GM19467 (cell line): Measurements from ENCODE around the gene UBE2E2.
"Not testable (repeated sequence)": the region's sequence is repeated elsewhere in the genome, so short reads cannot be mapped to it uniquely, and the experiment has no call there.

Experiments used
- ATAC-seq: cut with Tn5 transposase; IDR thresholded peaks from one replicate; pipeline ENCODE4 v1.9.1; 2021; ENCODE audit warnings: mild to moderate bottlenecking, moderate library complexity; ENCODE audit not compliant: unreplicated experiment

Gene UBE2E2

DNA sequence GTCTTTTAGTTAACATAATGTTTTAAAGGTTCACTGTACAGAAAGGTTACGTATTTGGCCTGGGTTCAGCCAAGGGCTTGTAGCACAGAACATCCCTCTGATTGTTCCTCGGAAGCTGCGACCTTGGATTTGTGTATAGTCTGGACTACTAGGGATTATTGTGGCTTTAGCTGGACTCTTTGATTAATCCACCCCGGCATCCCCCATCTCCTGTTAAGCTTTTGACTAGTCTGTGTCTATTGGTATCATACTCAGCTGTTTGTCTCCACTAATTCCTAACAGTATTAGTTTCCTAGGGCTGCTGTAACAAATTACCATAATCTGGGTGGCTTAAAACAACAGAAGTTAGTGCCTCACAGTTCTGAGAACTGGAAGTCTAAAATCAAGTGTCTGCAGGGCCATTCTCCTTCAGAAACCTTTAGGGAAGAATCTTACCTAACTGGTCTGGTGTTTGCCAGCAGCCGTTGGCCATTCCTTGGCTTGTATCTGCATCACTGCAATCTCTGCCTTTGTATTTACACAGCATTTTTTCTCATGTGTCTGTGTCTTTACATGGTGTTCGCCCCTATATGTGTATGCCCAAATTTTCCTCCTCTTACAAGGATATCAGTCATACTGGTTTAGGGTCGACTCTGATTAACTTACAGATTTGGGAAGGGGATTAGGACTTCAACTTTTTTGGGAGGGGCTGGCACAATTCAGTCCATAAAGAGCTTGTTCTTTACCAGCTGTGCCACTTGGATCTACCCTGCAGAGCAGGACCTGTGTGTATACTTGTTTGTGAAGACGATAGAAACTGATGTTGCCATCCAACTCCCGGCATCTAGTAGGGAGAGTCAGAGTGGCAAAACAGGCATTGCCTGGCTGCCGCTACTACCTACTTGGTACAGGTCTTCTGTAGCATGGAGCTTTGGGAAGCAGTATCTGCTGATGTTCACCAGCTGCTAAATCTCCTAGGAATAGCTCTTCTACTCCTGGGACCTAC, 117.8 kb downstream of the UBE2E2 start:
- no peak for ATAC-seq

DNA sequence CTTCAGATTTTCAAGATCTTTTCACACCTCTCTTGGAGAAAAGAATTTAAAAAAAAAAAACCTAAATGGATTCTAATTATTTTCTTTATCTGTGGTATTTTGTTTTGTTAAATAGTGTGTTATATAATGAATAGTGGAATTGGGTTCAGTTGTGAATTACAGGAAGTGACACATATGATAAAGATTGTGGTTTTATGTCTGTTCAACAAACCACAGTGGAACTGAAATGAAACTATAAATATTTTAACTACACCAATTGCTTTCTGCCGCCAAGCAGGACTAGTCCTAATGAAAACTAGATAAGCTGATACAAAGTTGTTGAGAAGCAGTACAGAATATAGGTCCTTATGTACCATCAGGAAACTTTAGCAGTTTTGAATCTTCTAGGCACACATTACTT, 121.6 kb downstream of the UBE2E2 start:
- no peak for ATAC-seq

DNA sequence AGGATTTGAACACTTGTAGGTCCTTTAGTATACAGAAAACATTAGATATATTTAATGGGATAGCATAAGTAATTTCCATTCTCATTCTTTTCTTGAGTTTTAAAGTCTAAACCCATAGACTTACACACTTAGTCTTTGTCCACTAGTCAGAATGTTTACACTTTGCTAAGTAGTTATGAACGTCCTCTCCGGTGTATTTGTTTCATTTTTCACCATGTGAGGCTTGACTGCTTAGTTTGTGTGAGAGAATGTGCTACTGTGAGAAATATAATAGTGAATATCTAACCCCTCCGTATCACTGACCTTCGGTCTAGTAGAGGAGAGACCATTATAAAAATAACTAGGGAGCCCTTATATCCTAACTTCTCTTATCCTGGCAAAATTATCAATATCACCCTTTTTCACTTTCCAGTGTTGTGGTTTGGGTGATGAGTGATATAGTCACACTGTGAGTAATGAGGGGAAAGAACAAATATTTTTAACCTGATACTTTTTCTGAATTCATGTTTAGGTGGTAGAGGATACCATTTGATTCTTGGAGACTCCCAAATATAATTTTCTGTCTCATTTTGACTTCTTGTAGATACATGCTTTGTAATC, 122.4 kb downstream of the UBE2E2 start:
- no peak for ATAC-seq

DNA sequence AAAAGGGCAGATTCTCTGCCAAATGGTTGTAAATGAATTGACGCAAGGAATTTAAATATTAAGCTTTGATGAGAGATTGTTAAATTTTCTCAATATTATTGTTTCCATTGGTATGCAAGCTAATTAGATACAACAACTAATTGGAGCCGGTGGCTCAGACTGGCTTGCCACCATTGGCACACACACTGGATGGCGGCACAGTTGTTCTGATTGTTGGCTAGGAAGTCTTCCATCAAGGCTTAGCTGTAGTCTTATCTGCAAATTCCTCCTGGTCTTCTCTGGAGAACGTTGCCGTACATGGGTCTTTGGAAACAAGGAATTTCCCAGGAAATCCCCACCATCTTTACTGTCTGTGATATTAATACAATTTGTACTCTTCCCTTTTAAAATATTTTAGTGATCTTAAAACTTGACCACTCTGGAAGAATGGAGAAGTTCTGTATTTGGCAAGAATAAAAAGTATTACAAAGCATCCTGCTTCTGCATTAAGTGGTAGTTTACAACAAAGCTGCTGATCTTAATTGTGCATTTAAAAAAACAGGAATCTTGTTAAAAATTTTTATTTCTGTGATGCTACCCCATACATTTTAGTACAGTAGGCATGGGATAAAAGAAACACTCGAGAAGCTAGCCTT, 126.5 kb downstream of the UBE2E2 start:
- ATAC-seq, result no peak

DNA sequence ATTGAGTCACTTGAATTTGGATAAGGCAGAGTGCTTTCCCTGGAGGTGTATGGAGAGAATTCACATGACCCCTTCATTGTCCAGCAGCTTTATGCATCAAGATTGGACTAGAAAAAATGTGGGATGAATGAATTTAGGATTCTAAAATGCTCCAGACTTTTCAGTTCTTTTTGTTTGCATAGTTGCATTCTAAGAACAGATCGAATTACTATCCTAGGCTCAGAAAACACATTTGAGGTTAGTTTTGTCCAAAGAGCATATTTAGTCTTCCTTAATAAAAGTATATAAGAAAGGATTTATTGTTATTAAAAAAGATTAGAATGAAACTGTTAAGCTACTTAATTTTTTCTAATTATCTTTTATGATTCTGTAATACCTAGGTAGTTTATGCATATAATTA, 127.4 kb downstream of the UBE2E2 start:
- ATAC-seq, result no peak

DNA sequence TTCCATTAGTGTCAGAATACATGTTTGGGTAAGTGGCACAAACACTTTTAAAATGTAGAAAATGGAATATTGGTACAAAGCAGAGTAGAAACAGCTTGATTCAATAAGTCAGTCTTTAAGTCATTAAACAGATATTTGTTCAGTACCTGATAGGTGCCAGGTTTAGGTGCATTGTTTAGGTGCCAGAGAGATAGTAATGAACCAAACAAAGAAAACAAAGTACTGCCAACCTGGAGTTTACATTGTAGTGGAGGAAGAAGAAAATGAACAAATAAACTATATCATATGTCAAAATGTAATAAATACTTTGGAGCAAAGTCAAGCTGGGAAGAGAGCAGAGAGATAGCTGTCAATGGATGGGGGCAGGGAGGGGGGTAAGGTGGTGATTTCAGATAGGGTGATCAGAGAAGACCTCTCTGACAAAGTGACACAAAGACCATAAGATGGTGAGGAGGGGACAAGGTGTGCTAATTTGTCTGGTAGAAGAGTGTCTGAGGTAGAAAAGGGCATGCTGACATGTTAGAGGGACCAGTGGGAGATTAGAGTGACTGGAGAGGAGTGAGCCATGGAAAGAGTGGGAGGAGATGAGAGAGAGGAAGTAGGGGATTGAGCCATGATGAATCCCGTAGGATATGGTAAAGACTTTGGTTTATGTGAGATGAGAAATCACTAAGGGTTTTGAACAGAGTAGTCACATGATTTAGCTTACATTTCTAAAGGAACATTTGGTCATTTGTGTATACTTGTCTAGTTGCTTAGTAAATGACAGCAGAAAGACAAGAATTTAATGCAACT, 128.2 kb downstream of the UBE2E2 start:
- ATAC-seq, result no peak

DNA sequence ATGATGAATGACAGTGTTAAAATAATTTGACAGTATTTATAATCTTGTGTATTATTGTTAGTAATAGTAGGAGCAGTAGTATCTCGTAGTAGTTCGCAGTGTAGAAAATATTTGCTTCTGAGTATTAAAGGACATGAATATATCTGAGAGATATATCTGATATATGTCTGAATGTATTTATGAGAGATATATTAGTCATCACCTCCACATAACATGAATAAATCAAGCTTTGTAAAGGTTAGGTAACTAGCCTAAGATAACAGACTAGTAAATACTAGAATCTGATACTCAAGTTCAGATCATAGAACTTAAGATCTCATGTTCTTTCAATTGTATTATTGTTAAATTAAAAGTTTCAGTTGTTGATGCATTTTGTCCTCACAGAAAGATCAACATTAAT, 130.5 kb downstream of the UBE2E2 start:
- ATAC-seq, result no peak

DNA sequence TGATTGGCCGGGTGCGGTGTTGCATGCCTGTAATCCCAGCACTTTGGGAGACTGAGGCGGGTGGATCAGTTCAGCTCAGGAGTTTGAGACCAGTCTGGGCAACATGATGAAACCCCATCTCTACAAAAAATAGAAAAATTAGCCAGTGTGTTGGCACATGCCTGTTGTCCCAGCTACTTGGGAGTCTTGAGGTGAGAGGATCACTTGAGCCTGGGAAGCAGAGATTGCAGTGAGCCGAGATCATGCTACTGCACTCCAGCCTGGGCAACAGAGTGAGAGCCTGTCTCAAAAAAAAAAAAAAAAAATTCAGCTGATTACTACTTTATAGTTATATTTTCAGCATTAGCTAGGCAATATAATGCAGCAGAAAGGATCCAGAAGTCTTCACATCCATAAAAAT, 133.7 kb downstream of the UBE2E2 start:
- ATAC-seq, result not testable (repeated sequence)

DNA sequence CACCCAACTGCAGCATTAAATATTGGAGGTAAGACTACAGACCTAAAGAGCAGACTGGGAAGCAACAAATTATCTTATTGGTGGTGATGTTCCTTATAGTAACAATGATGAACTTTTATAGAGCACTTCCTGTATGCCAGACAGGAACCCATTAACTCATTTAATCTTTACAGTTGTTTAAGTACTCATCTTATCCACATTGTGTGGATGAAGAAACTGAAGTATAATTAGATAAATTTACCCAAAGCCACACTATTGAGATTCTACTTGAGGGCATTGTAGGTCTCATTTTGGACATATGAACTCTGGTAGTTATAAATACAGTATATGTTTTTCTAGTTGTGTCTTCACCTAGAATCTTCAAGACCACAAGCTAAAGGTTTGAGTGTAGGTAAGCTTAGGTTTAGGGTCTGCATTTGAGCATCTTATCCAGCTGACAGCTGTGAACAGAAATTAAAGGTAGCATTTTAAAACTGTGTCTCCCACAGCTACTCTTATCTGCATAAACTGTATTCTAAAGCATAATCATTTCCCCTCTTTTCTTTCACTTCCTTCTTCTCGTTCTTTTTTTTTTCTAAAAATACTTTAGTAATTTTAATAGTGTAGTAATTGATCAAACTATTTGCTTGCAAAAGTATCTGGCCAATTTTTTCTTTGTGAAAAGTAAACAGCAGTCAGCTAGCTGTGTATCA, 138.2 kb downstream of the UBE2E2 start:
- ATAC-seq, result no peak

DNA sequence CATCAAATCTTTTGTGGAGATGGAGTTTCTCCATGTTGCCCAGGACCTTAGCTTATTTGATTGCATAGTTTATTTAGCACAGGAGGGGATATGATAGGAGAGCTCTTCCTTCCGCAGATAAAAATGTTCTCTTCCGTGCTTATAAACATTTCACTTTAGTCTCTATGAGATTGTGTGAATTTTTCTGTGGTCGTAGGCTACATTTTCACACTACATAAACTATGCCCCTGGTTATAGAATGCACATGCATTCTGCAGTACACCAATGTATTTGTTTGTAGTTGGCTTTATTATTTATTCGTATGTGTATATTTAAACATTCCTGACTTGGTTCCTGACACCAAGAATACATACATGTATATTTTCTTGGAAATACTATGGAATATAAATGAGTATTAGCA, 139.2 kb downstream of the UBE2E2 start:
- ATAC-seq, result no peak

DNA sequence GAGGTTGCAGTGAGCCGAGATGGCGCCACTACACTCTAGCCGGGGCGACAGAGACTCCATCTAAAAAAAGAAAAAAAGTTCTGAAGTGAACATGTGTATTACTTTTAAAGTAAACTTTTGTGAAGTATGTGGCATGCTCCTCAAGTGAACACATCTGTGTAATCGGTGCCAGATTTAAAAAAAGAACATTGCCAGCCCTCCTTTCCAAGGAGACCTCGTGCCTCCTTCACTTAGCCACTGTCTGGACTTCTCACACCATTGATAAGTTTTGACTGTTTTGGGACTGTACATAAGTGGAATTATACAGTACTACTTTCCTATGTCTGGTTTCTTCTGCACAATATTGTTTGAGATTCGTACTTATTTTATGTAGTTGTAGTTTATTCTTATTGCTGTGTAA, 140.4 kb downstream of the UBE2E2 start:
- ATAC-seq, result no peak

DNA sequence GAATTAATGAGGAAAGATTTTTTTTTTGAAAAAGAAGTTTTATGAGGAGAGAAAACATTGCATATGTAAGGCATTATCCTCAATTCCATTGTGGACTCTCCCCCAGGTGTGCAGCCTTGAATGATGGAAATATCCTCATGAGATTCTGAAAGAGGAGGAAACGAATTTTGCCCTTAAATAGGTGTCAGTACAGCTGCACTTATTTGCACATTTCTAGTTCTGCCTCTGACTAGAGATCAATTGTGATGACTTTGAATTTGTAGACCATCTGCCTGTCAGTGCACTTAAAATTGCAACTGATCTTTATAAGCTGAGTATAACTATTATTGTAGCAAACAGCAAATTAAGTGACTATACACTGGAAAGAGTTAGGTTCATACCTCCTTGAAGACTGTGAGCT, 141.8 kb downstream of the UBE2E2 start:
- ATAC-seq, result no peak

DNA sequence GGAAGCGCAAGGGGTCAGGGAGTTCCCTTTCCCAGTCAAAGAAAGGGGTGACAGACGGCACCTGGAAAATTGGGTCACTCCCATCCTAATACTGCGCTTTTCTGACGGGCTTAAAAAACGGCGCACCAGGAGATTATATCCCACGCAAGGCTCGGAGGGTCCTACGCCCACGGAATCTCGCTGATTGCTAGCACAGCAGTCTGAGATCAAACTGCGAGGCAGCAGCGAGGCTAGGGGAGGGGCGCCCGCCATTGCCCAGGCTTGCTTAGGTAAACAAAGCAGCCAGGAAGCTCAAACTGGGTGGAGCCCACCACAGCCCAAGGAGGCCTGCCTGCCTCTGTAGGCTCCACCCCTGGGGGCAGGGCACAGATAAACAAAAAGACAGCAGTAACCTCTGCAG, 146.3 kb downstream of the UBE2E2 start:
- not testable (repeated sequence) for ATAC-seq

DNA sequence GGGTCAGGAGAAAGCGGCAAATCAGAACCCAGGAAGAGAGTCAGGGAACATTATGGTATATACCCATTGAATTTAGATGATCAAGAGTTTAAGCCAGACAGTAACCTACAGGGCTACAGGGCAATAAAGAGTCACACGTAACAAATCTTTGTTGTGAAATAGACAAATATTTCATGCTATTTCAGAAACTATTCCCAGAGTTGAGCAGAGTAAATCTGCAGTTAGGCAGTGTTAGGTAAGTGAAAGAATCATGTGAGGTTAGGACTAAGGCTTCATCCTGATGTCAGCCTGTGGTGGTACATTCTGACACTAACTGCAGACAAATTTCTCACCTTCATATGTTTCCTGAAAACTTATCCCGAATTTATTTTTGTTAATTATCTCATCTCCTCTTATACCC, 153.0 kb downstream of the UBE2E2 start:
- ATAC-seq, result no peak

DNA sequence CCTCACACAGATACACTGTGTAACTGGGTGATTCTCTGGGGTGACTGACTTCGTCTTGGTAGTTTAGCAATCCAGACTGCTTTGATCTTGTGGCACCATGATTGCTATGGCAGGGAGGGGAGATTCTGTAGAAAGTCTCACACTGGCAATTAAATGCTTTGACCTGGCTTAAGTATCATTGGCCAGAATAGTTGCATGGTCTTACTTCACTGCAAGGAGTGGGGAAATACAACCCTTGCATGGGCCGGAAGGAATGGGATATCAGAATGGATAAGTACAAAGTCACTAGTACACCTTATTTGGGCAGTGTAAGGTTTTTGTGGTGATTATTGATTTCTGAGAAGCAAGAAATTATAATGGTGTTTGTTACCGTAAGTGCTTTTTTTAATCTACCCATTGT, 153.8 kb downstream of the UBE2E2 start:
- ATAC-seq, result no peak

DNA sequence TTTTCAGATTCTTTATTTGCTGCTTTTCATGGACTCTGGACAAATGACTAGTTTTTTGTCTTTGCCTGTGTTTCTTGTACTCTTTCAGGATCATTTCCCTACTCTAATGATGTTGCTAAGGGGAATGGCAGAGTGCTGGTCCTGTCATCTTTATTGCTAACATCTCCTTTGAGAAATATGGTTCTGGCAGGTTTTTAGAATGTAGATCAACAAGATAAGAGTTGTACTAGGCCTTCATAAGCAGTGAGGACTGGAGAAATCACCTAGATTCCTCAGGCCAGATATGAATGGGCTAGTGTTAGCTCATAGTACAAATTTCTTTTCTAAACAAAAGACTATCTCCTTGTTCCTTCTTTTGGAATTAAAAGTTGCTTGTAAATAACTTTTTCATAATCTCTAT, 156.0 kb downstream of the UBE2E2 start:
- no peak for ATAC-seq

DNA sequence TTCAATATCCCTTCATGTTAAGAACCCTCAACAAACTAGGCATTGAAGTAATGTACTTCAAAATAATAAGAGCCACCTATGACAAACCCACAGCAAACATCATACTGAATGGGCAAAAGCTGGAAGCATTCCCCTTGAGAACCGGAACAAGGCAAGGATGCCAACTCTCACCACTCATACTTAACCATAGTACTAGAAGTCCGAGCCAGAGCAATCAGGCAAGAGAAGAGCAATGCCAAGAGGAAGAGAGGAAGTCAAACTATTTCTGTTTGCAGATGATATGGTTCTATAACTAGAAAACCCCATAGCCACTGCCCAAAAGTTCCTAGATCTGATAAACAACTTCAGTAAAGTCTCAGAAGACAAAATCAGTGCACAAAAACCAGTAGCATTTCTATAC, 161.9 kb downstream of the UBE2E2 start:
- no peak for ATAC-seq

DNA sequence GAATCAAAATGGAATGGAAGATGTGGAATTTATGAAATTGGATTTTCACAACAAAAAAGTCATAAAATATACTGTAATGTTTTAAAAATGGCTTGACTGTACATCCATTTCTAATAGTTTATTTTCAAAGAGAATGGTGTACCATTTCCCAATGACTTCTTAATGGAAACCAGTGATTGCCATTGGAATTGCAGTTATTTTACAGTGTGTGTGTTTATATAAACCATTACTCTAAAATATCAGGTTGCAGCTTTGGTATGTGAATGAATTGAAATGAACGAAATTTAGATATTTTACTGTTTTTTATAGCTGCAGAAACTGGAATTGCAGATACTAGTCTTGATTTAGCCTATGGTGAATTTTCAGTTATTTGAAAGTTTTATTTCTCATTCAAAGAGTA, 165.6 kb downstream of the UBE2E2 start:
- ATAC-seq, result no peak

DNA sequence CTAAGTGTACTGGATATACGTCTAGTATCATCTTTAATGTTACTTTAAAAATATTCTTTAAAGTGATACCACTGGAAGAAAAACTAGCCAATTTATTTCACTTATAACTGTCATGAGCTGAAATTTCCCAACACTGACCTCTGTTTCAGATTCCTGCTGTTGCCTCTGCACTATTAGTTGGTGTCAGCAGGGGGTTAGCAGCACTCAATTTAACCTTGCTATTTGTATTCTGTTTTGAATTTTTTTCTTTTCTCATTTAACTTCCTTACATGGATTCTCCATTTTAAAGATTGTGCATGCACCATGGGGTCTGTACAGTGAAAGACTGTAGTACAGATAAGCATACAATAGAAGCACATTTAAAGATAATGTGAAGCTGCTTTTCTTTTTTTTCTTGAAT, 169.2 kb downstream of the UBE2E2 start:
- ATAC-seq, result no peak

DNA sequence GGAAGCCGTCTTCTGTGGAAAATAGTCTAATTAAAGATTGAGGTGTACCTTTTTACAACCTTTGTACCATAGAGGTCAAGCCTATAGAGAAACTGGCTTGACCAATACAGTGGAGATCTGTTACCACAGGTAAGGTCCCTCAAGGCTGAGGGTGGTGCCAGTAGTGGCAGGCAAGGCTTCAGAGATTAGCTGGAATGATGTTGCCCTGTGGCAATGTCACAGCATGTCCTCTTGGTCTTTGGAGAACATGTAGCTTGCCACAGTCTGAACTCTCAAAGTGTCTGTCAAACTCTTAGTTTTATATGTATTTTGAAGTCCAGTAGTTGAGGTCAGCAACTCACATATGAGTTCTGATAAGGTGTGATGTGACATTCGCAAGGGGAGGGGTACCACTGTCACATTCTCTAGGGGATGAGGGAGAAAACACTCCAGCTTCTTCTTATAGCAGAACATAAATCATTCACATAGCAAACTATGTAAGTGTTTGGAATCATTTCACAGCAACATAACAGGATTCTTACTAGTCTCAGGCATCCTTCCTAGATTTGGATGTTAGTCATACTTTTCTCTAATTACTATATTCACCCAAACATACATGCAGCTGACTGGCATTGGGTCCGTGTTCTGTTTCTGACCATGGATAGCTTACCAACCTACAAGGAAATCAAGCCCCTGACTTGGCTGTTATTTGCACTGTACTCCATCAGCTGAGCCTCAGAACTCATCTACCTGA, 173.6 kb downstream of the UBE2E2 start:
- ATAC-seq, result no peak
